ENCODE measurements around the gene DR1.
"Not testable (repeated sequence)": the region's sequence is repeated elsewhere in the genome, so short reads cannot be mapped to it uniquely, and the experiment has no call there.

Gene DR1

DNA sequence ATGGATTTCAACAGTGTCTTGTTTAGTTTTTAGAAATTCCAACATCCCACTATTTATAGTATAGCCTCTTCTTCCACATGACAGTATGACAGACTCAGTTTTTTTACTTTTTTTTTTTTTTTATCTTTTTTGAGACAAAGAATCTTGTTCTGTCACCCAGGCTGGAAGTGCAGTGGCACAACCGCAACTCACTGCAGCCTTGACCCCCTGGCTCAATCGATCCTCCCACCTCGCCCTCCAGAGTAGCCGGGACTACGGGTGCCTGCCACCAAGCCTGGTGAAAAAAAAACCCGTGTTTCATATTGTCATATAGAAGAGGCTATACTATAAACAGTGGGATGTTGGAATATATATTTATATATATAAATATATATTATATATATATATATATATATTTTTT lies 1.2 kb upstream of the DR1 start:
- DNase-seq: no peak

DNA sequence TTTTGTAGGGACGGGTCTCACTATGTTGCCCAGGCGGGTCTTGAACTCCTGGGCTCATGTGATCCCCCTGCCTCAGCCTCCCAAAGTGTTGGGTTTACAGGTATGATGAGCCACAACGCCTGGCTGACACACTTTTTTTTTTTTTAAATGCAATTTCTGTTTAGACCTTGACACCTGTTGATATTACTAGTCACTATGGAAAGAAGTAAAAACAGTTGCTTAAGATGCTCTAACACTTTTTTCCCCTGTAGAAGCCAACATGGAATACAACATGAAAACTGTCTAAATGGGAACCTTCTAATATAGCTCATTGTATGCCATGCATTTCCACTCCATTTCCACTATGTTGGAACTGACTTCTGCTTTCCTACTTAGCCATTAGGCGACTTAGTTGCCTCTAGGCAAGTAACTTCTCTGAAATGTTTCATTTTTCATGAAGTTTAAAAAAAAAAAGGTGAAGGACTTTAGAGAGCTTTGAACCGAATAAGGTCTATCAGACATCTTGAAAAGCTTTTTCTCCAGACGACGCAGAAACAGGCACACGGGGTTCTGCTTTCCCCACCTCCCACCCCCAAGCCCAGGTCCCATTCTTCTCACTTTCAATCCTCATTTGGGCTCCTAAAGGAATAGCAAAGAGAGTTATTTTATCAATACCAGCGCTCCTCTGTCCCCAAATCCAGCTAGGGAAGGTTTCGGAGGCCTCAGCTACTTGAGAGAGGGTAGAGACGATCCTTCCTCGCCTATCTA lies 648 bp upstream of the DR1 start:
- no peak for DNase-seq

DNA sequence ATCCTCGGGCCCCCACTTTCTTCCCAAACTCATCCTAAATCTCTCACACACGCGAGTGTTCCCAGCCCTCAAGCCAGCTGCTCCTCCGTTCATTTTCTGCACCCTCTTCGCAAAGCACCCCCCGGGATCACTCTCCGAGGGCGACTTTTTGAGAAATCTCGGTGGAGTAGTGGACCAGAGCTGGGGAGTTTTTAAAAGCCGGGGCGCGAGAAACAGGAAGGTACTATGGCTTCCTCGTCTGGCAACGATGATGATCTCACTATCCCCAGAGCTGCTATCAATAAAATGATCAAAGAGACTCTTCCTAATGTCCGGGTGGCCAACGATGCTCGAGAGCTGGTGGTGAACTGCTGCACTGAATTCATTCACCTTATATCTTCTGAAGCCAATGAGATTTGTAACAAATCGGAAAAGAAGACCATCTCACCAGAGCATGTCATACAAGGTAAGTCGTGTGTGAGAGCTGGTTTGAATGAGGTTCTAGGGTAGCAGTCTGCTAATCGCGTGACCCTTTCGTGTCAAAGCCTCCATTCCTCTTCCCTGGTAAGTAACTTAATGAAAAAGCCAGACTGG lies 800 bp downstream of the DR1 start:
- DNase-seq: no peak

DNA sequence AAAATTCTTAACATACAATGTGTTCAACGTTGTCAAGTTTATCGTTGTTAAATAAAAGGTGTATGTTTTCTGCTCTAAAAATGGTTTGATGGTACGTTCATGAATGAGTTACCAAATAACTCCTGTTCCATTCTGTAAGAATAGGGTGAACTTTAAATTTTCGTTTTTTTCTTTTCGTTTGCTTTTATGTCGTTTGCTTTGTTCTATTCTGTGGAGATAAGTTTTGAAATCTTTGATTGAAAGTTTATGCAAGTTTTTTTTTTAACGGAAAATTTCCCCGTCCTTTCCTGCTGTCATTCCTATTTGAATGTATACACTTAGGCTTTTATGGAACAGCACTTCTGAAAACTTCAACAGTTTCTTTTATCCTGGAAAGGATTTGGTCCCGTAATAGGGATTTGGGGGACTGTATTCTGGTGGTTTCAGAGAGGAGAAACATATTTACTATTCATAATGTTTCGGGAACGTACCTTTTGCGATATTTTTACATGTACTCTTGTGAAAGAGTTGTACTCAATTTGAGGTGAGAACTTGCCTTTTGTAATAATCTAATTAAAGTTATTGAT lies 1.7 kb downstream of the DR1 start:
- DNase-seq: no peak

DNA sequence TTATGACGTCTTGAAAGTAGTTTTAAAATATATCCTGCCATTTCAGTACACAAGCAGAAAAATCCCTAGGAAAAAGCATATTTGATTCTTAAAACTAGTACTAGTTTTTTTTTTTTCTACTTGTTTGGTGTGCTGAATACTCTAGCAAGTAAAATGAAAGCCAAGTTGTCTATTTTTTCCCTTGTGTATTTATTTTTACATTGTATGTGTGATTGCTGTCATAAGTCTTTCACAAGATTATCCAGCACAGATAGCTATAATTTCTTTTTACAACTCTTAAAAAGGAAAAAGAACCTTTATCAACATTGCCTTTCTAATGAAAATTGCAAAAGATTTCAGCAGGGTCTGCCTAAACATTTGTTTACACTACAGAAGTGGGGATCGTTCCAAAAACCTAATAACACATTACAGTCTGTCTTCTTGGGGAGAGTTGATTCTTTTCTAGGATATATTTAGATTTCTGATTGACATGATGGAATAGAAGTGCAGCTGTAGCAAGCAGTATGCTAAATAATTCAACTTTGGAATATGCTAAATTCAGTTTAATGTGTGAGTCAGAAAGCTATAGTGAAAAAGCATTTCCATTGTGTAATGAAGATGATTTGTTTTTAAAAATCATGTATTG lies 2.5 kb downstream of the DR1 start:
- DNase-seq: no peak

DNA sequence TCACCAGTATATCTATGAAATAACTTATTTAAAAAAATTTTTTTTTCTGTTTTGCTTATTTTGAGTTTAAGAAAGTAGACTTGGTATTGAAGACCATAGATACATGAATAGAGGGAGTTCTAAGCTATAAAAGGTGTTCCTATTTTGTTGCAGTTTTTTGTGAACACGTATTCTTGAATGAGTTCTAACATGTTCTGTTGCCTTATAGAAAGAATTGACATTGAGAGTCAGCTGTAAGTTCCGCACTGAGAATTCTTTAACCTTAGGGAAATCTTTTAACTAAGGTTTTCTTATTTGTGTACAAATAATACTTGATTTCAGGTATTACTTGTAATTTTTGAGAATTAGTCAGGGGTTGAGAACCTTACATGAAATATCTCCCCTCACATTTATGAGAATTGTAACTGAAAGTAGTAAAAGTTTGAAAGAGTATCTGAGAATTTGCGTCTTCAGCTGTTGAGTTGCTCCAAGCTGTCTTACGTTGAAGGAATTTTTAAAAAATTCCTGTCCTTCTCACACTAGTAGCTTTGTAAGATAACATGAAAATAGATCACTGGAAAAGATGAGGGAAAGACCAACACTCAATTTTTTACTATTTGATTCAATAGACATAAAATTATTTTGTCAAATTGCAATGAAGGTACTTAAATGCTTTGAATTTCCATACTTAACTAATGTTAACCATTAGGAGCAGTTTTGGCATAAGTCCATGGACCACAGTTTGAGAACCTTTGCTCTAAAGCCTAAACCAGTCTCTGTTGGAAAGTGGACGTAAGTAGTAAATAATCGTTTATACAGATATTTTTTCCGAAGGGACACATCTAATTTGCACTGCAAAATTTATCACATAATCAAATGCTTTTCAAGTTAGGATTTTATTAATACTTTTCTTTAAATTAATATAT lies 3.8 kb downstream of the DR1 start:
- no peak for DNase-seq

DNA sequence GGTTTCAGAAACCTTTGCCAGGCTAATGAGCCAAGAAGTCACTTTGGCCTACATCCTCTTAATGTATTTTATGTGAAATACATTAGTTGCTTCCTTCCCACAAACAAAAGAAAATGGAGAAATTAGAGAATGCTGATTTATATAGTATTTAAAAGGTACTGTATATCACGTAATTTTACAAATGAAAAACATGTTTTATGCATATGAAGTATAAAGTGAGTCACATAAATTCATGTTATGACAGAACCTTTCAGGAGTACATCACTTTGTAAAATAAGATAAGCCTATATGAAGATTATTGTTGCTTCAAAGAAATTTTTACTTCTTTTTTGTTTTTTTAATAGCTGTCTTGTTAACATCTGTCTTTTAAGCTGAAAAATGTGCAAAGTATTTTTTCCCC lies 4.6 kb downstream of the DR1 start:
- no peak for DNase-seq

DNA sequence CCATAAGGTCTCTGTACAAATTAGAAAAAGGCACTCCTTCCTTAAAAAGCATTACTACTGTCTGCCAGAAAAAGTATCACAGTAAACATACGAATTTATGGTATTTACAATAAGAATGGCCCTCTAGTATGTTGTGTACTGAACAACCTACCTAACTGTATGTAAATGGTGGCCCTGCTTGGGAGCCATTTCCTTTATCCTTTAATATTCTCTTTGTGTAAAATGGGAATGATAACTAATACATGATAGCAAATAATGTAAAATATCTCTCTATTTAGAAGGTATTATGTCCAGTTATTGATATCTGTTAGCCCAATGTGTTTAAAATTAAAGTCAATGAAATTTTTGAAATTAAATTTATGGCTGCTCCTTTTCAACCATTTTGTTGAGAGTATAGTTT lies 5.2 kb downstream of the DR1 start:
- DNase-seq: no peak

DNA sequence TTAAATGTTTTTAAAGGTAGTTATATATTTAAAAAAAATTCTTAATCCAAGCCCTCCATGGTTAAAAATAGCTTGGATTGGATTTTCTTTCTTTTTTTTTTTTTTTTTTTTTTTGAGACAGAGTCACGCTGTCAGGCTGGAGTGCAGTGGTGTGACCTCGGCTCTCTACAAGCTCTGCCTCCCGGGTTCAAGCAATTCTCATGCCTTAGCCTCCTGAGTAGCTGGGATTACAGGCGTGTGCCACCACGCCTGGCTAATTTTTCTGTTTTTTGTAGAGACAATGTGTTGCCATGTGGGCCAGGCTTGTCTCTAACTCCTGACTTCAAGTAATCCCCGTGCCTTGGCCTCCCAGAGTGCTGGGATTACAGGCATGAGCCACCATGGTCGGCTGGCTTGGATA lies 5.6 kb downstream of the DR1 start:
- DNase-seq: not testable (repeated sequence)

DNA sequence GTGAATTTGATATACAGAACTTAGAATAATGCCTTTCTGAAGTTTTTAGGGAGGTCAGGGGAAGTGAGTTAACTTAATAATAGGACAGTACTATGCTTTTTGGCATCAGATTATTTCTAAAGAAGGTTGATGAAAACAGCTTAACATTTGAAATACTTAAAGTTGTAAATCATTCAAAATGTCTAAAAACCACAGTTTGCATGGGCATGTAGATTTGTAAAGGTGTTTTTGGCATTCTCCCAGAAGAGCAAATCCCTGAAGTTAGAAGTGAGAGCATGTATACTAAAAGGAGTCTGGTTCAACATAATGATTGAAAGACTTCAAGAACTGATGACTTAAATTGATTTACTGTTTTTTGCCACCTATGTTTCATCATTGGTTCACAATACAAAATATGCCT lies 6.7 kb downstream of the DR1 start:
- no peak for DNase-seq

DNA sequence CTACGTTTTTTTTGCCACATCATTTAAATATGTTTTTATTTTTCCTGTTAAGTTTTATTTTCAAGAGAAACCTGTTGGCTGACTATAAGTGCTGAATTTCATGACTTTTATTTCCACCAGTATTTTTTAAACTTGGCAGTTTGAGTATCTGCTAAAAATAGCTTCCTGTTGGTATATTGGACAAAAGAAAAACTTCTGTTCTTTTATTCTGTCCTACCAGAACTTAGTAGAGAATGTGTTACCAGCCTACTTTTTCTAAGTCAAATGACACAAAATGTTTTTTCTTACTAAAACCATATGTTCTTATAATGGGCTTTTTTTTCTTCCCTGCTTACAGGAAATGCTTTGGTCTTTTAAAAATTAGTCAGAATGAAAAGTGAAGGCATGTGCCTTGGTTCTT lies 7.6 kb downstream of the DR1 start:
- DNase-seq: no peak

DNA sequence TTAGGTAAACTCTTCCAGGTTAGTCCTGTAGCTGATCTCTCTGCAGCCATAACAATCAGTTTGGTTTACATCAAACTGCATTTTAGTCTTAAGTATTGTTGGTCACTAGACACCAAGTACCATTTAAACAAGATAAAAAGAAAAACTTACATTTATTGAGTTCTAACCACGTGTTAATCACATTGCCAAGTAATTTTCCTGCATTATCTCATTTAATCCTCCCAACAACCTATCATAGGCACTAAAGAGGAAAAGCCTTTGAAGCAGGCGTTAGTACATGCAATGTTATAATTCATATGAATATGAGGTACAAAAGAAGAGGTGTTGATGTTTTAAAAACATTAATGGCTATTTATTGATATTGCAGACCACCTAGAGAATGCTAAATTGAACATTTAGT lies 9.0 kb downstream of the DR1 start:
- no peak for DNase-seq

DNA sequence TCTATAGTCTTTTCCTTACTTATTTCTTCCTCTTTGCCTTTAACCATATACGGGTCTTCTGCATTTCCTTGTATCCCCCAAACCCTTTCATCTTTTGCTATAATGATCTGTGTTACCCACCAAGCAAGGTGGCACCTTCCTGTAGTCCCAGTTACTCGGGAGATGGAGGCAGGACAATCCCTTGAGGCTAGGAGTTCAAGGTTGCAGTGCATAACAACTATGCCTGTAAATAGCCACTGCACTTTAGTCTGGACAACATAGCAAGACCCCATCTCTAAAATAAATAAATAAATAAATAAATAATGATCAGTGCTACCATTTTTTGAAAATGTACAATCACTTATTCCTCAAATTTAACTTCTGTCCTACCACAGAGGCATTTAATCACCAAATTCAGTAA lies 11.5 kb downstream of the DR1 start:
- DNase-seq: no peak

DNA sequence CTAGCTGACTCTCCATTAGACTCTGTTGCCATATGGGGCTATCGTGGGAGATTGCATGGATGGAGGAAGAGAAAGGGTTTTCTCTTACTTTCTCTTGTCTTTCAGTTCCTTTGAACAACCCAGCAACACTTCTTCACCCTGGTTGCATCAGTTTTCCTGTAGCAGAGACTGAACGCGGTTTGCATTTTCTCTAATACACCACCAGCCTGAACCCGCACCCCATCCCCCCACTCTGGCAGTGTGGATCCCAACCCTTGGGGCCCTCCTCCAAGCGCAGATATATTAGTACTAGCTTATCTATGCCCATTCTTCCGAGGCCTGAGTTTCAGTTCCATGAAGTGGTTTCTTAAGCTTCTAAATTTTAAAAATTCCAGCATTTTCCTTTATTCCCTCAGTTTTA lies 12.6 kb downstream of the DR1 start:
- no peak for DNase-seq

DNA sequence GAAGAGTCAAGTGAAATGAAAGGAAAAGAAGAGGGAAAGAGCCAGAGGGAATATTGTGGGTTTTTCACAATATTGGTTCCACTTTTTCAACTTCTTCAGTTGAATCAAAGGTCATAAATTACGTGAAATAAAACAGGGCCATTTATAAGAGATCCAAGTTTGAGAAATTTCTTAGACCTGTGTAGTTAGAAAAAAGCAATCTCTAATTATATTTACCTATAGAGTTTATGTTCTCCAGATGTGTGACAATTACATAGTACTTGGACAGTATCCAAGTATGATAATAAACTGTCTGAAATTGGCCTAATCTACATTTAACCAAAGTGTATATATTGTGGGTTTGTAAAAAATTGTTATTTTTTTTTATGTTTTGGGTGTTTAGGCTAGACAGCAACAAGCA lies 14.4 kb downstream of the DR1 start:
- no peak for DNase-seq

DNA sequence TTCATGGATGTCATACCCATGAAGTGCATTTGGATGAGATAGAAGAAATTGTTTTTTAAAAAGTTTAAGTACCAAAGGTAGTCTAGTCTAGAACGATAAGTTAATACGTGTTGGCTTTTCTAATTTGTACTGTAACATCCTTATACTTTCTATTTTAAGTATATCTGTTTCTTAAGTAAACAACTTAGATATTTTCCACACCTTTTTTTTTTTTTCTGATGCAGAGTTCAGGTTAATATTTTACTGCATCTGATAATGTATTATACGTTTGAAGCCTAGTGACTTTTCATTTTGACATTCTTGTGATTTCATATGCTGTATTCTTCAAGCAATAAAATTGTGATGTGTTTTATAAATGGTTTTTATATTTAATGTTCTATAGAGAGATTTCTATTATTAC lies 16.5 kb downstream of the DR1 start:
- DNase-seq: no peak

DNA sequence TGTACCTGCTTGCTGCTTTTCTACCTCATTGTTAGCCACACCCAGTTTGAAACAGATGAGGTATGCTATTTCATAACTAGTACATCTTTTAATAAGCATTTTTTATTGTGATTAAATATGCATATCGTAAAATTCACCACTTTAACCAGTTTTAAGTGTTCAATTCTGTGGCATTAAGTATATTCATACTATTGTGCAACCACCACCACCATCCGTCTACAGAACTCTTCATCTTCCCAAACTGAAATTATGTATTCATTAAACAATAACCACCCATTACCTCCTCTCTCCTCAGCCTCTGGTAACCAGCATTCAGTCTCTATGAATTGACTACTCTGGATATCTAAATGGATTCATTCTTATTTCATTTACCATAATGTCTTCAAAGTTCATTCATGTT lies 20.1 kb downstream of the DR1 start:
- DNase-seq: no peak

DNA sequence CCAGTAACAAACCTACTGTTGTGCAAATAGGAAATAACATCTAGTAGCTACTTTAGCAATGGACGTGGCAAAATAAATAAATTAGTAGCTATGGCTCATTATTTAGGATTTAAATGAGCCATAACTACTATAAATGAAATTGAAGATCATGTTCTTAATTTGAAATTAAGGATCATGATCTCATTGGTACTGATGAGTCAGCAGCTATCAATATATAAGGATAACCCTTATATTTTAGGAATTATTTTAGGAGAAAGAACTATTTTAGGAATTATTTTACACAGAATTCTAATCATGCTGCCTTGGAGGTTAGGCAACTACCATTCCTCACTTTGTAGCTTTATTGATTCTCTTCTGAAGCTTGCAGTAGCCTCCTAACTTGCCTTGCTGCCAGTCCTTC lies 24.0 kb downstream of the DR1 start:
- DNase-seq: no peak

DNA sequence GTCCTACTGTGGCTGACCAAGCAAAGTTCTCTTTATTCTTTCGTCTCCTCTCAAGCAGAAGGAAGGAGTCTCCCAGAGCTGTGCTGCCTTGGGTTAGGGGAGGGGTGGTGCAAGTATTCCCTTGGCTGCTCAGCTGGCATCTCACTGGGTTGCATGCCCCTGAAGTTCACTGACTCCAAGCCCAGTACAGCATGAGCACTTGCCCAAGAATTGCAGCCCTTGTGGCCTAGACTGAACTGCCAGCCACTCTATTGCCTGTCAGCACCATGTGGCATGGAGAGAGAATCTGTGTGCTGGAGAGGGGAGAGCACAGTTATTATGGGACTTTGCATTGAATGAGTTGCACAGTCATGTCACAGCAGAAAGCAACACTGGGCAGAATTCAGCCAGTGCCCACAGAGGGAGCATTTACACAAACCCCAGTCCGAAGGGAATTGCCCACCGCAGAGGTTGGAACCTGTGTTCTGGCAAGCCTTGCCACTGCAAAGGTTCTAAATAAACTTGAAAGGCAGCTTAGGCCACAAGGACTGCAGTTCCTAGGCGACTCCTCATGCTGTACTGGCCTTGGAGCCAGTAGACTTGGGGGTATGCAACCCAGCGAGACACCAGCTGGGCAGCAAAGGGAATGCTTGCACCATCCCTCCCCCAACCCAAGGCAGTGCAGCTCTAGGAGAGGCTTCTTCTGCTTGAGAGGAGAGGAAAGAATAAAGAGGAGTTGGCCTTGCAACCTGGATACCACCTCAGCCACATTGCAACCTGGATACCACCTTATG lies 28.8 kb downstream of the DR1 start:
- no peak for DNase-seq

DNA sequence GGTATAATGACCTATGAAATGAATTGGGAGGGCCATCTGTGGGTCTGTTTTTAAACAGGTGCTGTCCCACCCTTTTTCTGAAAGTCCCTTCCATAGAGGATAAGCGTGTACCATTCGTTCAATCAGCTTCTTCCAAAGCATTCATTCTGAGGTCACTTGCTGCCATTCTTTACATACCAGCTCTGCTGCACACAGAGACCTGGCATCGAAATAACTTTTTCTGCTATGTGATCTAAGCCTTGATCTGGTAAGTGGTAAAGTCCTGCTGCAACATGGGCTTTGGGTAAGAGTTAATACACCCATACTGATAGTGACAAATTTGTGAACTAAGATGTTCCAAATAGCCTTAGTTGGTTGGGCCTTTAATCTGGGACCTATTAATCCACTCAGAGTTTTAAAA lies 38.9 kb downstream of the DR1 start:
- DNase-seq: no peak

DNA sequence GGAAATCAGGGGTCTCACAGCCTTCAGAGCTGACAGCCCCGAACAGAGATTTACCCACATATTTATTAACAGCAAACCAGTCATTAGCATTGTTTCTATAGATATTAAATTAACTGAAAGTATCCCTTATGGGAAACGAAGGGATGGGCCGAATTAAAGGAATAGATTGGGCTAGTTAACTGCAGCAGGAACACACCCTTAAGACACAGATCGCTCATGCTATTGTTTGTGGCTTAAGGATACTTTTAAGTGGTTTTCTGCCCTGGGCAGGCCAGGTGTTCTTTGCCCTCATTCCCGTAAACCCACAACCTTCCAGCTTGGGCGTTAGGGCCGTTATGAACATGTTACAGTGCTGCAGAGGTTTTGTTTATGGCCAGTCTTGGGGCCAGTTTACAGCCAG lies 40.6 kb downstream of the DR1 start:
- DNase-seq: not testable (repeated sequence)

DNA sequence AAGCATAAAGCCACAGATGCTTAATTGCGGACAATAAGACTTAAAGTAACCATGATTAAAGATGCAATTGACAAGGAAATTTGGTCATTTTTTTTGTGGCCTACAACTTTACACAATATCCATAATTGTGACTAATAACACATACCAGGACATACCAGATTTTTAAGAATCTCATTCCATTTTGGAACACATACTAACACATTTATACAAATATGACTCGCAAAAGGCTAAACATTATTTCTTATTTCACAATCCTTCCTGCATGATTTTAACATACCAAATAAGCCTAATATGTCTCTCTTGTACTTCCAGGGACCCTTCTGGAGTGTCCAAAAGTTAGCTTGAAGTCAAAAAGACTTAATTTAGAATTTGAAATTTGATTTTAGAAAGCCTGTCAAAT lies 48.8 kb downstream of the DR1 start:
- DNase-seq: no peak

DNA sequence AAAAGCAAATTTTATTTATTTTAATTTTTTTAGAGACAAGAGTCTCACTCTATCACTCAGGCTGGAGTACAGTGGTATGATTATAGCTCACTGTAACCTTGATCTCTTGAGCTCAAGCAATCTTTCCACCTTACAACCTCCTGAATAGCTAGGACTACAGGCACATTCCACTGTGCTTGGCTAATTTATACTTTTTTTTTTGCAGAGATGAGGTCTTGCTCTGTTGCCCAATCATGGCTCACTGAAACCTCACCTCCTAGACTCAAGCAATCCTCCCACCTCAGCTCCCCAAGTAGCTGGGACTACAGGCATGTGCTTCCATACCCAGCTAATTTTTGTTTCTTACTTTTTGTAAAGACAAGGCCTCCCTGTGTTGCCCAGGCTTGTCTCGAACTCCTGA lies 49.5 kb downstream of the DR1 start:
- DNase-seq: no peak
